Suppressor macrophage treated with lipopolysaccharide for 1 hour (primary cell): ENCODE results near the gene DNASE1L3.

Experiments
- DNase-seq, 3 donors: peaks; one replicate each; pipeline ENCODE4 v3.0.0-alpha.2; 2020 to 2022

Gene DNASE1L3

DNA sequence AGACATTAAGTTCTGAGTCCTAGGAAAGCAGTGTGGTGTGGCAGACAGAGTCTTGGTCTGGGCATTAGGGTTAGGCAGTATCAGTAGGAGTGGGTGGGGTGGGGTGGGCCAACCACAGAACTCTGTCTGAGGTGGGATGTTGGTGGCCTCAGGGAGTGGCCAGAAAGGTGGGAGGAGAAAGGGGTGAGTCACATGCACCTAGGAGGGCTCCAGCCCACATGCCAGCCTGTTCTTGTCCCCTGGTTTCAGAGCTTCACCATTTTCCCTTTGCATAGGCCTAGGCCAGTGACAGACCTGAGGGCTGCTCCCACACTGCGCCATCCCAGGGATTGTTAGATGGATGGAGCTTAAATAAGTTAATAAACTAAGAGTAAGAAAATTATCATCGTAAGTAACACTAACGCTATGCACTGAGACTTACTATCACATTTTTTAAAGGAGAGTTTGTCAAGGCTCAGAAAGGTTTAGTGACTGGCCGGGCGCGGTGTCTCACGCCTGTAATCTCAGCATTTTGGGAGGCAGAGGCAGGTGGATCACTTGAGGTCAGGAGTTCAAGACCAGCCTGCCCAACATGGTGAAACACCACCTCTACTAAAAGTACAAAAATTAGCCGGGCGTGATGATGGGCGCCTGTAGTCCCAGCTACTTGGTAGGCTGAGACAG lies 33.8 kb downstream of the DNASE1L3 start:
- no peak for DNase-seq

DNA sequence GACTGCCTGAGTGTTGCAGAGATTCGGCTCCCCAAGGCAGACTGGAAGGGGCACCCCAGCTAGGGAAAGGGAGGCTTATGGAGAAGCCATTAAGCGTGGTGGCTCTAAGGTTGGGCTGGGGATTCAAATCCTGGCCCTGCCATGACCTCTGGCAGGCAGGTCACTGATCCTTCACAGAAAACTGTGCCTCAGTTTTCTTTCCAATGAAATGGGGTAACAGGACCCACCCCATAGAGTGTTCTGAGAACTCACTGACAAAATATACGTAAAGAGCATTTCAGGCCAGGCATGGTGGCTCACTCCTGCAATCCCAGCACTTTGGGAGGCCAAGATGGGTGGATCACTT lies 34.6 kb downstream of the DNASE1L3 start:
- no peak for DNase-seq

DNA sequence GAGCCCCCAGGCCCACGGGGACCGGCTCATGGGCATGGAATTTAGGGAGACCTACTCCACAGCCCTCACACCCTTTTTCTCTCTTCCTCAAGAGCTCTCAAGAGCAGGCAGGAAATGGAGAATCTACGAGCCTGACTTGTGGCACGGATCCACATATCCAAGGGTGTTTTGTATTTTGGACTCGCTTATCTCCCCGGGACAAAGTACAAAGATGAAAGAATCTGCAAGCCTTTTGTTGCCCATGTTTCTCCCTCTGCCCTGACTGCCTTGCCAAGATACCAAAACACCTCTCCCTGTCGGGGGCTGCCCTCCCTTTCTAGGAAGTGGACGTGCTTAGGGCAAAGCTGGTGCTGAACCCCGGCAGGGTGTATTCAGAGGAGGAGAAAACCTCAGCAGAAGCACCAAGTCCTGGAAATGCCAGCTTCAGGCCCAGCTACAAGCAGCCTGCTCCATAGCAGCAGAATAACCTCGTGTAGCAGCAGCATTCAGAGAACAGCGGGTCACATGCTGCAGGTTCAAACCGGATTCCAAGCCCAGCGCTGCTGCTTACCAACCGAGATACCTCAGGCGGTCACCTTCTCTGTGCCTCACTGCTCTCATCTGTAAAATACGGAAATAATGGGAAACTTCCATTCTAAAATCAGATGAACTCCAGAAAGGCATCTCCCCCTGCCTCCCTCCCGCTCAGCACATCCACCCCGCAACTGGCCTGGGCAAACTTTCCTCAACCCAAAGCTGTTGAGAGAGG lies 35.2 kb downstream of the DNASE1L3 start:
- DNase-seq, result no peak

DNA sequence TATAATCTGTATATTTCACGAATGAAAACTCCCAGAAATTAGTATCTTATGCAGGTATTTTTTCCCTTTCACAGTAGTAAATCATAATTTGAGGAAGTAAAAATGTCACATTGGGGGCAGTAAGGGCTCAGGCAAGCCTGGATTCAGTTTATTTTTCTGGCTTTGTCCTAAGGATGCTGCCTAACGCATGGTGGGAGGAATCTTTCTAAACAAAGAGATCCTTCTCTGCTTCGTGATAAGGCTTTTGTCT lies 35.7 kb downstream of the DNASE1L3 start:
- no peak for DNase-seq

DNA sequence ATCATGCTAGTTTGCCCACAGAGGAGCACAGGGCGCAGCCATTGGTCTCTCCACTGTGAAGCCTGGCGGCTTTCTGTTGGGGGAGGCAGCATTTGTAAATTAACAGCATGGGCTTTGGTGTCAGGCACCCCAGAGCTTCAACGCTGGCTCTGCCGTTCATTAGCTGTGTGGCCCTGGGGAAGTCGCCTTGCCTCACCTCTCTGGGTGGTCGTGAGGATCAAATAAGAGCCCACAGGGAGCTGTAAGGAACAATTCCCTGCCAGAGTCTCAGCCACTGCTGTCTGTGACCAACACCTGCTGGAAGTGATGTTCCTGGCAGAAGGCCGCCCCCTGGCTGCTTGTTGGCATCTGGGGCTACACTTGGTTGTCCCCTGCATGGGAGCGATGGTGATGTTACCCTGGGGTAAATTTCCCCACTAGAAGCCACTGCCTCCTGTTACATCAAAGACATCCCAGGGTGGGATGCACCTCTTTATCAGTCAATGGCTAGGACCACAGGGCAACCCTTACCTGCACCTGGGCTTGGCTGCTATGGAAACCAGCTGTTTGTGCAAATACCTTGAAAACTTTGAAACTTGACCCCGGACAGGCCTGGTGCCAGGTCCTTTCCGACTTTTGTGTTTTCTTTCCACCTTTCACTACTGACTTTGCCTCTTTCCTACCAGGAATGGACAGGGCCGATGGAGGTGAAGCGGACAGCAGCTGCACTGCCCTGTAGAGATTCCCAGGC lies 36.9 kb downstream of the DNASE1L3 start:
- DNase-seq, result peak in 1 of 3 donors; percentile 24

DNA sequence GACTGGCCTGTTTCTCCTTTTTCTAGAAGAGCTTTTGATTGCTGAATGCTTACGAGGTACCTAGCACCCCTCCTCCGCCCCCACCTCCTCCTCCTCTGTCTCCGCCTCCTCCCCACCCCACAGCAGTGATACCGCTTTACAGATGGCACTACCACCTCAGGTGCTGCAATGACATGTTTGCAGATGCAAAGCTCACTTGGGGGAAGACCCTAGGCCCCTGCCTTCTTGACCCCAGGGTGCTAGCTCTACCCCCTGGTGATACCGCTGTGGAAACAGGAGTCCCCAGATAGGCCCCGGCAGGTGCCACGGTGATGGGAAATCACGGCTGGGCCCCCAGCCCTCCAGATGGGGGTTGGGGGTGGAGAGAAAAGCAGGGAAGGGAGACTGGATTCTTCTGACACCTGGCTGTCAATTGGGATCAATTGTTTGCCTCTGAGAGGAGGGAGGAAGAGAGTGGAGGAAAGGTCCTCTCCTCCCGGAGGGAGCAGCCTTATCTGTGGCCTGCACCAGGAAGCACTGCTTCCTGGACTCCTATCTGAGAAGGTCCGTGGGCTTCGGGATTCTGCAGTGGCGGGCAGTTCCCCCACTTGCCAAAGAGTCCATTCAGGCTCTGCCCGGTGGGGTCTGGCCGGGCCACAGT lies 37.6 kb downstream of the DNASE1L3 start:
- DNase-seq, result no peak

DNA sequence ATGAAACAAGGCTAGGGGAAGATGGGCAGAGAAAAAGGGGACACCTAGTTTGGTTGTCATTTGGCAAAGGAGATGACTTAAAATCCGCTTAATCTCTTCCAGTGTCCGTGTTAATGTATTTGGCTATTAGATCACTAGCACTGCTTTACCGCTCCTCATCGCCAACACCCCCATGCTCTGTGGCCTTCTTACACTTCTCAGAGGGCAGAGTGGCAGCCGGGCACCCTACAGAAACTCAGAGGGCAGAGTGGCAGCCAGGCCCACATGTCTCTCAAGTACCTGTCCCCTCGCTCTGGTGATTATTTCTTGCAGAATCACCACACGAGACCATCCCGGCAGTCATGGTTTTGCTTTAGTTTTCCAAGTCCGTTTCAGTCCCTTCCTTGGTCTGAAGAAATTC lies 39.6 kb downstream of the DNASE1L3 start:
- DNase-seq, result no peak

DNA sequence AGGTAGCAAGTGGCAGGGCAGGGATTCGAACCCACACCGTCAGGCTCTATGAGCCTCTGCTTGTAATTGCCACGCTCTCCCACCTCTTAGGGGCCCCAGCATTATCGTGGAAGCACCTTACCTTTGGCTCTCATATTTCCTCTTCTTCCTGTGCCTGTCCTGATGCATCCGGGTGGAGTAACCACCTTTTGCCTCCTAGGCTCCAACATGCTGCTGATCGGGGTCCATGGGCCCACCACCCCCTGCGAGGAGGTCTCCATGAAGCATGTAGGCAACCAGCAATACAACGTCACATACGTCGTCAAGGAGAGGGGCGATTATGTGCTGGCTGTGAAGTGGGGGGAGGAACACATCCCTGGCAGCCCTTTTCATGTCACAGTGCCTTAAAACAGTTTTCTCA lies 40.4 kb downstream of the DNASE1L3 start:
- DNase-seq, result no peak

DNA sequence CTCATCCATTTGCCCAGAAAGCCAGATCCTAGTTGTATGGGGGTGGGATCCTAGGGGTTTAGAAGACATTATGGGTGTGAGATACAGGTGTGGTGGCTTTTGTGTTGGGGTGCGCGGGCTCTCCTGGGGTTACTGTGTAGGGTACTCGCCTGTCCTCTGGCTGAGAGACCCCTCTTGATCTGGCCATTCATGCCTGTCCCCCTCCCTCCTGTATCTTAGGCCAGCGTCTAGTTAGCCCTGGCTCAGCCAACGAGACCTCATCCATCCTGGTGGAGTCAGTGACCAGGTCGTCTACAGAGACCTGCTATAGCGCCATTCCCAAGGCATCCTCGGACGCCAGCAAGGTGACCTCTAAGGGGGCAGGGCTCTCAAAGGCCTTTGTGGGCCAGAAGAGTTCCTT lies 41.4 kb downstream of the DNASE1L3 start:
- no peak for DNase-seq

DNA sequence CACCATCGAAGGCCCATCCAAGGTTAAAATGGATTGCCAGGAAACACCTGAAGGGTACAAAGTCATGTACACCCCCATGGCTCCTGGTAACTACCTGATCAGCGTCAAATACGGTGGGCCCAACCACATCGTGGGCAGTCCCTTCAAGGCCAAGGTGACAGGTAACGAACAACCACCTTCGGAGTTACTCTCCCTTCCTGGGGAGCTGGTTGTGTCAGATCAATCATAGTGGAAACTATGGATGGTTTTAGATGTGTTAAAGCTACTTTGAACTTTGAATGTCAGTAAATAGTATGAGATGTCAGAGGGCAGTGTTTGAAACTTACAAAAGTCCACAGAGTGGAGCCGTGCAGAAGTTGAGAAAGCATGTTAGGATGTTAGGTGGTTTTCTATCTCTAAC lies 42.3 kb downstream of the DNASE1L3 start:
- DNase-seq, result no peak

DNA sequence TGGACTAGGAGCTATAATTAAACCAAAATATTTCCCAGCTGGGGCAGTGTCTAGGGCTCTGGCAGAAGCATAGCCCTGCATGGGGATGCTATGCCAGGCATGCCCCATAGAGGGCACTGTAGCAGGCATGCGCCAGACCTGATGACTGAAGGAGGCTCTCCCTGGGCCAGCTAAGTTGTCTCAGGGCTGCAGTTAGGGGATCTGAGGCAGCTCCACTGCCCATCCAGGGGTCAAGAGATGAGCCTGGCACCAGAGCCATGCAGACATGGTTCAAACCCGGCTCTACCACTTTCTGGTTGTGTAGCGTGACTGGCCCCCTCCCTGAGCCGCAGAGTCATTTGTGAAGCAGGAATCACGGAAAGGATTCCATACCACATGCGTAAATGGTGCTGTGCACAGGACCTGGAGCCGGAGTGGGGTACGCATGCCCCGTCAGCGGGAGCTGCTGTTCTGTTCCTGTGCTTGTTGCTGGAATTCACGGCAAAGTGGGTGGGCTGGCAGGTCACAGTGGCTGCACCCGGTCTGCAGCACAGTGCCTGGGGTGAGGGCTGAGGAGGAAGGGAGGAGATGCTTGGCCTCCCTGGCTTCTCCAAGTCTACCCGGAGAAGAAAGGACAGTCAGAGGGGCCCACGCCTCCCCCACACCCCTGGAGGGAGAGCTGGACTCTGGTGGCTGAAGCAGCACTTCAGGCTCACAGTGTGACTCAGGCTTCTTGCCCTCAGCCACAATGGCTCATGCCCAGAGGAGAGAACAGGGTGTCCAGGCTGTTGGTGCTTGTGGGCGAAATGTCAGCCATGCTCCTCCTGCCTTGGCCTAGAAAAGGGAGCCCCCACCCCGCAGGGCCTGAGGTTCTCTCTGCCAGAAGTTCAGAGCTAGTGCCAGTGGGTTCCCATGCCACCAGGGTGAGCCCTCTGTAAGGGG lies 43.1 kb downstream of the DNASE1L3 start:
- DNase-seq, result peak; percentile 60 to 77 (median 67)

DNA sequence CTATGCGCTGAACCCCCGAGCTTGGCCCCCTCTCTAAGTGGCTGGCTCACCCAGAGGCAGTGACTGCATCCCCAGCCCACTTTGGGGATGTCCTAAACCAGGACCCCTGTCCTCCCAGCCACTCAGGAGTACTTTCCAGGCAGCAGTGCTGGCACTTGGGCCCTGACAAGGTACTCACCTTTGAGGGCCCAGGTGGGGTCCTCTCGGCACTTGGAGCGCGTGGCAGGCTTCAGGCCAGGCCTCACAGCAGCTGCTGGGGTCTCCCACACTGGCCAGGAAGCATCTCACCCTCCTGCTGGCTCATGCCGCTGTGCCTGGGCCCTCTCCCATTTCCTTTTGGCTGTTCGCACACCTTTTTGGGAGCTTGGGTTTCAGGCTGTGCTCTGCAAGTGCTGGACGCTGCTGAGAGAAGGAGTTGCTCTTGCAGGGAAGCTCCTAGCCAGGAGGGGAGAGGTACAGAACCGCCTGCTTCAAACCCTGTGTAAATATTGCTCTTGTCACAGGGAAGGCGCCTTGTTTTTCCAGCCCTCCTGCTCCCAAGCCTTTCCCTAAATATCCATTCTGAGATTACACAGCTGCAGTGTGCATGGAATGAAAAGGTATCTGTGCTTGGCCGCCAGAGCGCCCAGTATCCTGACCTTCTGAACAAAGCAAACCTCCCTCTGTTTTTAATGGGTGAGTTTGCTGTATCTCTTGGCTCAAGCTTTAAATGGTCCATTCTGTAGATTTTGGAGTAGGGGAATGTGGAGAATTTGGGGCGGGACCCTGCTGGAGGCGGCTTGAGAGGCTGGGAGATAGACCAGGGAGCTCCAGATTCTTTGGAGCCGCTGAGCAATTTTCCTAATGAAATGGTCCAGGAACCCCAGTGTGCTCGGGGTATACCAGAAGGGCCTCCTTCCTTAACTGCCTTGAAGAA lies 45.6 kb downstream of the DNASE1L3 start:
- DNase-seq, result no peak

DNA sequence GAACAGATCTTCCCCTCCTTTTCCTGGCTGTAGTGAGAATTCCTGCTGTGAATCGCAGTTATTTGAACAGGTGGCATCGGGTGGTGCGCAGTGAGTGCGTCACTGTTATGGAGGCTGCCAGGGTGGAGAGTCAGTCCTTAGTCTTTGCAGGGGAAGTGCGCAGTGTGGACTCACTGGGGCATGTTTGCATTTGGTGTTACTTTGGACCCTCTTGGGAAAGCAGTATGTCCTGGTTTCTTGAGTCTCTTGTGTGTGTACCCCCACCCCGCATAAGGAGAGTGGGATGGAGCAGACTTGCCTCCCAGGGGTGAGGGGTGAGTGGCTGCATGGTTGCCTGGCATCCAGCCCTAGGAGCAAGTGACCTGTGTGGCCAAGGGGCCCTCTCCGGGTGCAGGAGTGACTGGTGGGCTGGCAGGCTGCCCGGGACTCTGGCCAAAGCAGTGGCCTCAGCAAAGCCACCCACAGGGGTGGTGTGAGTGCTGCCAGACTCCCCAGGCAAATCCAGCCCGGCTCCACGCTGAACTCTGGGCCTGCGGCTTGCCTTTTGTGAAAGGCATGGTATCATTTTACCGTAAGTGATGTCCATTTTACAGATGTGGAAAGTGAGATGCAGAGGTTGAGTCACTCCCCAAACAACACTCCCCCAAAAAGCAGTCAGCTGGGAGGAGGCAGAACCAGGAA lies 46.4 kb downstream of the DNASE1L3 start:
- no peak for DNase-seq

DNA sequence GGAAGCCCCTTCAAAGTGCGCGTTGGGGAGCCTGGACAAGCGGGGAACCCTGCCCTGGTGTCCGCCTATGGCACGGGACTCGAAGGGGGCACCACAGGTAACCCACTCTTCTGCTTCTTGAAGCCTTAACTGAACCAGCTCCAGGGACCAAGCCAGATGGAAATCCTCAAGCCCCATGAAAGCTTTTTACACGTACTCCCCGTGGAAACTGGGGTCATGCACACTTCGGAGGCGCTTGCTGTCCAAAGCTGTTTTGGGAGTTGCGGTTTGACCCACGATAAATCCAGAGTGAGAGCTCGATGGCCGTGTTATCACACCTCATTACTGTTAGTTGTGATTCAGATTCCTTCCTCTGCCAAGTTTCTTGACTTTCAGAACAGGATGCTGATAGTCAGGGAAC lies 47.5 kb downstream of the DNASE1L3 start:
- DNase-seq, result no peak

DNA sequence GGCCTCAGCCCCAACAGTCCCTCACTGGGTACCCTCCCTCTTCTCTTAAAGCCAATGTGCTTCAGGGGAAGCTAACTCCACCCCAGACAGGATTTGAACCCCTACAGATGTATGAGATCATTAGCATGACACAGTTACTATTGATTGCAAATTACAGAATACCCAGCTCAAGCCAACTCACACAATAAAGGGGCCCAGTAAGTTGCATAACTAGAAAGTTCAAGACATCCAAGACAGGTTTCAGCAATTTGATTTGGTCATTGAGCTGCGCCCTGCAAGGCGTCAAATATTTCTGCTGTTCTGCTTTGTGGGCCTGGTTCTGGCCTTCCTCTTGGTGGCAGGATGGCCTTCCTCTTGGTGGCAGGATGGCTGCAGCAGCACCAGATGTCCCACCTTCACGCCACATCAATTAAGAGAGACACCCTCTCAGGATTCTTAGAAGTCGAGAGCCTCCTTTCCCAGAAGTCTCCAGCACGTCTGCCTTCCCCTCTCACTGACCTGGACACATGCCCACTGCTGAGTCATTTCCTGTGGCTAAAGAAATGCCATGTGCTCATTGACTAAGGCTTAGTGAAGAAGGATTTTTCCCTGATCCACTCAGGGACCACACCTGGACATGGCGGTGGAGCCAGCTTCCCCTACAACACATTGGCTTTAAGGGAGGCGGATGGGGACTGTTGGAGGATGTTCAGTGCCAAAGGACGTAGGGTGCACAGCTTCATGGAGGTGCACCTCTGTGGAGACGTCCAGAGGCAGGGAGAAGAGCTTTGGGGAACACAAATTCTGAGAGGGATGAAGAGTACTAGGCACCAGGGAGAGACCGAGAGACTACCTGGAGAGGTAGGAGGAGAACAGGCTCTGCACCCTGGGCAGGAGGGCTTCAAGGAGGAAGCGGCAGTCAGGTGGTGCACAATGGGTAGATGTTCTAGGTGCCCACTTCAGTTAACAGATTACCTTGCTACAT lies 49.1 kb downstream of the DNASE1L3 start:
- DNase-seq, result peak; percentile 56 to 77 (median 71)

DNA sequence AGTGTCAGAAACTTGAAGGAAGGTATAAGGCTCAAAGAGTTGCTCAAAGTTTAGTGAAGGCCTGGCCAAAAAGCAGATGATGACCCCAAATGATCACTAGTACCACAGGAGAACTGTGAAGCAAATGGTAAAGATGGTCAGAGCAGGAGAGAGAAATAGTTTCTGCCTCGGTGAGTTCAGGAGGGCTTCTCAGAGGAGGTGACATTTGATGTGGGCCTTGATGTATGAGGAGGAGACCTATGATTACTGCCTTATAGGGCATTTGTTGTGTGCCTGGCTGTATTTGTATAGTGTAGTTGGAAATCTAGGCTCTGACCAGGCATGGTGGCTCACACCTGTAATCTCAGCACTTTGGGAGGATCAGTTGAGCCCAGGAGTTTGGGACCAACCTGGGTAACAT lies 50.4 kb downstream of the DNASE1L3 start:
- DNase-seq, result no peak

DNA sequence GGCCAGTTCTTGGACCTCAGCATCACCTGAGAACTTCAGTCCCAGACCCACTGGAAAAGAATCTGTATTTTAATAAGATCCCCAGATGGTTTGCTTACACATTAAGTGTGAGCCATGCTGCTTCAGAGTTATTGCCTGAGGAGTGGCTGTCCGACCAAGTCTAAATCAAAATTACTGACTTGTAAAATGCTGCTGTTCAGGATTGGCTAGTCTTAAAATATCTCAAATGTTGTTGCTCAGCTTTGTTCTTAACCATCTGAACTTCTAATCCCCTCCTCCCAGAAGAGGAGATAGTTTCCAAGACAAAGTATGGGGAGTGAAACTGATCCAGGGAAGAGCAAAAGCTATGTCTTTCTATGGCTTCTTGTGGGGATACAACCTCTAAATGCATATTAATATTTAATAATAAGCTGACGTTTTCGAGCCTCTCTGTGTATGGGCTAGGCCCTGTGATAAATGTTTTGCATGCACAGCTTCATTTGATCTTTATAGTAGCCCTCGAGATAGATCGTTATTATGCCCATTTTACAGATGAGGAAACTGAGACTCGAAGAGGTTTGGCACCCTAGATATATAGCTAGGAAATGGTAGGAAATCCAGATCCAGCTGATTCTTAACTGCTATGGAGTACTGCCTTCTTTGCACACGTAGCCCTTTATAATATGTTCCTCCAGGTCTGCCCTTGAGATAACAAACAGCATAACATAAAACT lies 52.2 kb downstream of the DNASE1L3 start:
- no peak for DNase-seq

DNA sequence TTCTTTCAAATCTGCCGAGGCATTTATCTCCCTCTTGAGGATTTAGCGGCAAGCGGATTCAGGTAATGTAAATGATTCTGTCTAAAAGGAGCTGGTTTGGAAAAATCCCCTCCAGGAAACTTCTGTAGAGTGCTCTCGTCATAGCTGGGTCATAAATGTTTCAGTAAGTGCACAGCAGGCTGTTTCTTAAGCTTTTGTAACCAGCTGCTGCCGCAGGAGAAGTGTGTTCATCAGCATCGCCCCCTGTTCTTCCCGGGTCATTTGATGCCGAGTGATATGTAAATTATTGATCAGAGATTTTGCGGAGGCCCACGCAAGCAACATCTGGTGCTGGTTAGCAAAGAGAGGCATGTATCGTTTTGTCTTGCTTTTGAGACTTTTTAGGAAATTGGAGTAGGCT lies 53.1 kb downstream of the DNASE1L3 start:
- DNase-seq, result no peak

DNA sequence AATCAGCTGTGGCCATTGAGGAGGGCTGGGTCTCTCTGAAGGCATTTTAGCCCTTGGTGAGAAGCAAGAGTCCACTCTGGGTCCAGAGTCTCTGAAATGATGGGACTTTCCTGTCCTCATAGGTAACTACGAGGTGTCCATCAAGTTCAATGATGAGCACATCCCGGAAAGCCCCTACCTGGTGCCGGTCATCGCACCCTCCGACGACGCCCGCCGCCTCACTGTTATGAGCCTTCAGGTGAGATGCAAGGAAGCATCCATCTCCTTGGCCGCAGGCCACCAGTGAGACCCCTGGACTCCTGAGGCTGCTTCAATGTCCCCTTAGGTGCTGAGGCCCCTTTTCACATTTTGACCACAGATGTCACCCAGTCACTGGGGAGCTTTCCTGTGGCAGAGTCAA lies 54.9 kb downstream of the DNASE1L3 start:
- DNase-seq, result no peak
